HG02588 (cell line): ENCODE data around the gene MMP2.

ENCODE experiments used
- ATAC-seq: cut with Tn5 transposase; IDR thresholded peaks from one replicate; pipeline ENCODE4 v1.9.1; 2021; ENCODE audit warnings: mild to moderate bottlenecking, moderate library complexity; ENCODE audit not compliant: unreplicated experiment

MMP2 gene

GRCh38 chr16:55491691-55492090 lies 12.7 kb downstream of the MMP2 start:
- no peak for ATAC-seq

DNA sequence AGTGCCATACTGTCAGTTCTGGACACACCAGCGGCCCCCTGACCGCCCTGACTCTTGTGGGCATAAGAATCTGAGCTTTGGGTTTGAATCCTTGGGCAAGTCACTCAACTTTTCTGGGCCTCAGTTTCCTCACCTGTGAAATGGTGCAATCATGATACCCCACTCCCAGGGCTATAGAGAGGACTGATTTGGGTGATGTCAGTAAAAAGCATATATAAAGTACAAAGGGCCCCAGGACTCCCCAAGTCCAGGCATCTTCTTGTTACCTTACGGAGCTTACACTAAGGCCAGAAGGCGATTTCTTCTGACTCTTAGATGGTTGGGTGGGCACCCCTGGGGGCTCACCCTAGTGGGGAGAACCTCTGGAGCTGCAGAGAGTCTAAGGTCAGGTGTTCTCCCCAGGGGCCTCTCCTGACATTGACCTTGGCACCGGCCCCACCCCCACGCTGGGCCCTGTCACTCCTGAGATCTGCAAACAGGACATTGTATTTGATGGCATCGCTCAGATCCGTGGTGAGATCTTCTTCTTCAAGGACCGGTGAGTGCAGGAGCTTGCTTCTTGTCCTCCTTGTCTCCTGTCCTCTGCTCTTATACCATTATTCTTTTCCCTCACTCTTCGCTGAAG lies 13.9 kb downstream of the MMP2 start:
- no peak for ATAC-seq

GRCh38 chr16:55494994-55495421 lies 16.0 kb downstream of the MMP2 start:
- ATAC-seq, result no peak

DNA sequence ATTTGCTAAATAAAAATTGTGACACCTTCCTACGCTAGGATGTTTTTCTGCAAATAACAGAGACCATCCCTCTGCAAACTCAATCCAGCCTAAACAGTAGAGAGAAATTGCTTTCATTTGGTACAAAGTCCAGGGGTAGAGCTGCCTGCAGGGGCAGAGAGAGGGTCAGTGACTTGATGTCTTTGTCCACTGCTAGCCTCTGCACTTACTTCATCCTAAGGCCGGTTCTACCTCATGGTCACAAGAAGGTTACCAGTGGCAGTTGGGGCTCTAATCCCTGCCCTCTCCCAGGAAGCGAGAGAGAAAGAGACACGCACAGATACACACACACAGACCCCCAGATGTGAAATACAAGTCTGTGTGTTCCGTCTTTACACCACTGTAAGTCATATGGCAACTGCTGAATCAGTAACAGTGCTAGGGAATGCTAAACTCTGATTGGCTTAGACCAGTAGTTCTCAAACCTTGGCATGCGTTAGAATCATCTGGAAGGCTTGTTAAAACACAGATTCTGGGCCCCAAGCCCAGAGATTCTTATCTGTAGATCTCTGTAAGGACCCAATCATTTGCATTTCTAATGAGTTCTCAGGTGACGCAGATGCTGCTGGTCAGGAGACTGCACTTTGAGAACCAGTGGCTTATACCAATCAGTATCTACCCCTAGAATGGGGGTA lies 16.8 kb downstream of the MMP2 start:
- no peak for ATAC-seq

DNA sequence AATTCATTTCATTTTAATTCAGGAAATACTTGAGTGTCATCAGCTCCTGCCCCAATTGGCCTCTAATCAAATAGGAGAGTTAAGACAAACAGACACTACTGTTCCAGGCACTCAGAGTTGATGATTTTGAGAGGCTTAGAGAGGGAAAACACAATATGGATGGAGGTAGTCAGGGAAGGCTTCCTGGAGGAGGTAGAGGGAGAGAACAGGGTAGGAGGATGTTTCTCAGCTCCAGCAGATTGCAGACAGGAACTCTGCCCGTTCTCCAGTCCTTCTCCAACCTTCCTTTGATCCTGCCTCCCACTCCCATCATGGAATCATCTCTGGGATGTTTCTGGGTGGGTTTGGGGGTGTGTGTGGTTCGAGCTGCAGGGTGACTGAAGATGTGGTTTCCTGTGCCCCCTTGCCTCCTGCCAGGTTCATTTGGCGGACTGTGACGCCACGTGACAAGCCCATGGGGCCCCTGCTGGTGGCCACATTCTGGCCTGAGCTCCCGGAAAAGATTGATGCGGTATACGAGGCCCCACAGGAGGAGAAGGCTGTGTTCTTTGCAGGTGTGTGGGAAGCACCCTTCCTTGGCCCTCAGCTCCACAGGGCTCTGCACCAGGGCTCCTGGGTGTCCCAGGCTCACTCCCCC lies 17.6 kb downstream of the MMP2 start:
- no peak for ATAC-seq

GRCh38 chr16:55497558-55497957 lies 18.6 kb downstream of the MMP2 start:
- no peak for ATAC-seq

GRCh38 chr16:55498101-55498500 lies 19.1 kb downstream of the MMP2 start:
- no peak for ATAC-seq

GRCh38 chr16:55499281-55499680 lies 20.3 kb downstream of the MMP2 start:
- no peak for ATAC-seq

DNA sequence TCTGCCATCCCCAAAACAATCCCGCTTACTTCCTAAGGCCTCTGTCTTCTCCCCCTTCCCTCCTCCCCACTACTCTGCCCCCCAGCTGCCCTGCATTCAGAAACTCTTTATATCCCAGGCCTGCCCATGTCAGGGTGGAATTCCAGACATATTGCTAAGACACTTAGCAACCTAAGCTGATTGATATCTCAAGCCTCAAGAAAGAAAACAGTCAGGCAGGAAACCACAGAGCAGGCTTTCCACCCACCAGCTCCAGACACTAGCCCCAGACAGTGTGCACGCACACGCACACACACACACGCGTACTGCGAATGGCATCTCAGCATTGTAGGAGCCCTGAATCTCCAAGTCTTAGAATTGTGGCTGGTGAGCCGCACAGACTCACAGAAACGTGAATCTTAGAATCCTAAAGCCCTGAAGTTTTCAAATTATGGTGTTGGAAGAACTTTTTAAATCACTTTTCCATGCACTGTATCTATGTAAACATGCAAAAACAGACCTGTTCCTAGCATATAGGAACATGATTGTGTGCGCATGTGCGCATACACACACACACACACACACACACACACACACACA lies 21.0 kb downstream of the MMP2 start:
- no peak for ATAC-seq

- ATAC-seq, result no peak
Observed at GRCh38 chr16:55500530-55501011, 21.6 kb downstream of the MMP2 start.

DNA sequence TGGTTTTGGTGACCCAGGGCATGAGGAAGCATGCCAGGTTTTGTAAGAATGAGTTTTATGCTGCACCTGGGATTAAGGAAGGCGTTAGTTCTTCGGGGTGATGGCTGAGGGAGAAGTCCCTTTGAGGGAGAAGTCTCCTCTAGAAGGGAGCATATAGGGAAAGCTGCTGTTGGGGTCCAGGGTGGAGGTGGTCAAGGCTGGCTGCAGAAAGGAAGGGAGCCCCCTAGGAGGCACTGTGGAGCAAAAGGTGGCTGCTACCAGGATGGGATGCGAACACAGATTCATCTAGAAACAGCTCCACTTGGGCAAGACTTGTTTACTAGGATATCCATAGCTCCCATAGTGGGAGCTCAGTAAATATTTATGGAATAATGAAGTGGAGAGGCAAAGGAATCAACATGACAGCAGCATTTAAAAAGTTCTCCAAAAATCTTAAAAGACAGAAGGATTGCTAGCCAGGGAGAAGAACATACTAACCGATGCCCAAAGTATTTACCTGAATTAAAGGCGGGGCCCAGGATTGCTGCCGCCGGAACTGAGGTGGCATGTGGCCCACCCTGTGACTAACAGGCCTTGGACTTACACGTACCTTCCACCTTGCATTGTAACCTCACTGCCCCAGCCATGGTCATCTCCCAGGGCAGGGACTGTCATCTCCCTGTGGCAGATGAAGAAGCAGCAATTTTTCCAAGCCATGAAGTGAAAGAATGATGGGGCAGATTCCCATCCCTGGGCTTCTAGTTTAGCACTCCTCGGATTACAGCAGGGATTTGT lies 22.7 kb downstream of the MMP2 start:
- ATAC-seq, result no peak

DNA sequence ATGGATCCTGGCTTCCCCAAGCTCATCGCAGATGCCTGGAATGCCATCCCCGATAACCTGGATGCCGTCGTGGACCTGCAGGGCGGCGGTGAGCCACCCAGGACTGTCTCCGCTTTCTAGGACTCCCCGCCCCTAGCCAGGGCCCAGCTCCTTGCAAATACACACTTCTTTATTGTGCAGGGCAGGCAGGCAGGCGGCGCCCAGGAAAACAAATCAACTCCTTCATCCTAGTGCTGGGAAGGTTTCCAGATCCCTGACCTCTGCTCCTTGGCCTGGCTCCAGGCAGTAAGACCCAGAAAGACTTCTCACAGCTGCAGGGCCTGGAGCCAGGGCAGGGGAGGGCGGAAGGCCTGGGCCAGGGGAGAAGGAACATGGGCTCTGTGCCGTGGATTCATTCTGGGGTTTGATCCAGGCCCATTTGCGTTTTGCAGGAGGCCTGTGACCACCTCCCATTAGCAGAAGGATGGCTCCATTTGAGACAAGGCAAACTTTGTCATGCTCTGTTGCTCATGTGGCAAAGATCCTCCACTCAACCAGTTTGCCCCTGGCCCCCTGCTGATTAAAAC lies 23.9 kb downstream of the MMP2 start:
- no peak for ATAC-seq

DNA sequence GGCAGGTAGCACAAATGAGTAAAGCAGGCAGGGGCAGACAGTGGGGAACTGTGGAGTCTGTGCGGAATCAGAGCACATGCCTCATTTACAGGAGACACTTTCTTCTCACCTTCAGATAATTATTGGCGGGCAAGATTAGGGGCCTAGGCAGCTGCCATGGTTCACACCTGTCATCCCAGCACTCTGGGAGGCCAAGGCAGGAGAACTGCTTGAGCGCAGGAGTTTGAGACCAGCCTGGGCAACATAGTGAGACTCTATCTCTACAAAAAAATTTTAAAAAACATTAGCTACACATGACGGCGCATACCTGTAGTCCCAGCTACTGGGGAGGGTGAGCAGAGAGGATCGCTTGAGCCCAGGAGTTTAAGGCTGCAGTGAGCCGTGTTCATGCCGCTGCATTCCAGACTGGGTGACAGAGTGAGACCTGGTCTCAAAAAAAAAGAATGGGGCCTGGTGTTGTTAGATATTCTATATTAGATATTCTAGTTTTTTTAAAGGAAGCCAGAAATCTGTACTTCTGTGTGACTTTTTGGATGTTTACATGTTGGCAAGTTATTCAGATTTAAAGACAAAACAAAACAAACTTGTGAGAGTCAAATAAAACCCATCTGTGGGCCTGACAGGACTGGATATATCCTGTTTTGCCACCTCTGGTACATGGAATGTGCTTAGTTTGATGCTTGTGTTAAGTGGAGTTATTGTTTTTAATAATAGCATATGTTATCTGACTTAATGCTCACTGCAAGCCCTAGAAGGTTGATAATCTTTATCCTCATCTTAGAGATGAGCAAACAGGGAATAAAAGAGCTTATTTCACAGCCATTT lies 24.9 kb downstream of the MMP2 start:
- no peak for ATAC-seq

- no peak for ATAC-seq
Observed at GRCh38 chr16:55505333-55506015, 26.5 kb downstream of the MMP2 start.

DNA sequence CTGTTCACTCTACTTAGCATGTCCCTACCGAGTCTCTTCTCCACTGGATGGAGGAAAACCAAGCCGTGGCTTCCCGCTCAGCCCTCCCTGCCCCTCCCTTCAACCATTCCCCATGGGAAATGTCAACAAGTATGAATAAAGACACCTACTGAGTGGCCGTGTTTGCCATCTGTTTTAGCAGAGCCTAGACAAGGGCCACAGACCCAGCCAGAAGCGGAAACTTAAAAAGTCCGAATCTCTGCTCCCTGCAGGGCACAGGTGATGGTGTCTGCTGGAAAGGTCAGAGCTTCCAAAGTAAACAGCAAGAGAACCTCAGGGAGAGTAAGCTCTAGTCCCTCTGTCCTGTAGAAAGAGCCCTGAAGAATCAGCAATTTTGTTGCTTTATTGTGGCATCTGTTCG lies 27.1 kb downstream of the MMP2 start:
- ATAC-seq, result no peak

DNA sequence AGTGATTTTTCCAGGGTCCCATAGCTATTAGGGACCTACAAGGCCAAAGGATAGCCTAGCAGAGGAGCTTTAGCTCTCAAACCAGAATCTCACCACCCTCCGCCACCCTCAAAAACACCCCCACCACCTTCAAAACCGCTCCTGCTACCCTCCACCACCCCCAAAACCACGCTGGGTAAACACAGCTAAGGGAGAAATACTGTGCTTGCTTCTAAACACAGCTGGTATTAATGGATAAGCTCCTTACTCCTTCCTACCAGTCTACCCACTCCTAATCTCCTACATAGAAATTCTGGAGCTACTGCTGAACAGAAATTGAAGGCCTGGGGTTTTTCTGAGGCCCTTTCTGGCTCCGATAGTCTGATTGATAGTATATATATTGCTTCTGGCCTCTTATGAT lies 27.7 kb downstream of the MMP2 start:
- ATAC-seq, result no peak

GRCh38 chr16:55508271-55508921 lies 29.4 kb downstream of the MMP2 start:
- no peak for ATAC-seq

DNA sequence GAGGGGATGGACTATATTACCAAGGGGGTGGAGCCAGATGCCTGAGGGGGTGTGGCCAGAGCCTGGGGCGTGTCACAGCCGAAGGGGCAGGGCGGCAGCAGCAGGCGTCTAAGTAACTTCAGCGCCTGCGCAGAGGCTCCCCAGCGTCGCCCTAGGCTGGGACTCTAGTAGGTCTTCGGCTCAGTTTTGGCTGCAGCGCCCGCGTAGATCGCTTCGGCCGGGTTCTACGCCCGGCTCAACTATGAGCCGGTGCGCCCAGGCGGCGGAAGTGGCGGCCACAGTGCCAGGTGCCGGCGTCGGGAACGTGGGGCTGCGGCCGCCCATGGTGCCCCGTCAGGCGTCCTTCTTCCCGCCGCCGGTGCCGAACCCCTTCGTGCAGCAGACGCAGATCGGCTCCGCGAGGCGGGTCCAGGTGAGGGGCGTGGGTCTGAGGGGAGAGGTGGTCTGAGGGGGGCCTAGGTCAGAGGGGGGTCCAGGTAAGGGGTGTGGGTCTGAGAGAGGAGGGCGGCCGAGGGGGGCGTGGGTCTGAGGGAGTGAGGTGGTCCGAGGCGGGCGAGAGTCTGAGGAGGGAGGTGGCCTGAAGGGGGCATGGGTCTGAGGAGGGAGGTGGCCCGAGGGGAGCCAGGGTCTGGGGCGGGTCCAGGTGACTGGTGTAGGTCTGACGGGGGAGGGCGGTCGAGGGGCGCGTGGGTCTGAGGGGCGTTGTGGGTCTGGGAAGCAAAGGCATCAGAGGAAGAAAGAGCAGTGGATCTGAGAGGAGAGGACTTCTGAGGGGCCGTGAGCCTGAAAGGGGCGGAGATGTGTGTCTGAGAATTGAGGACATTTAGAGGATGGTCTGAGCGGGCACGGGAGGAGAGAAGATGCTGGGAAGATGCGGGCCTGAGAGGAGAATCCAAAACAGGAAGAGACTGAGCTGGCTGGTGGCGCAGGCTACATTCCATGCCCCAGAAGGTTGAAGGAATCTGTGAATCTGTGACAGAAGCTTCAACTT lies 30.2 kb downstream of the MMP2 start, which contains the start of gene LPCAT2:
TSS of gene LPCAT2 (plus strand) at position 132 of the 991 bp plus-strand sequence. CDS start at position 242, 110 bp downstream.
- ATAC-seq, result no peak
